SIG-M5 treated with dmso at 0.1 percent for 504 hours (cell line): ENCODE results near the gene PGLYRP3.
A peak's percentile ranks its signal among the peaks of the same experiment; 100 is the strongest.
"Not testable (repeated sequence)": the region's sequence is repeated elsewhere in the genome, so short reads cannot be mapped to it uniquely, and the experiment has no call there.

Experiments used
- DNase-seq: peaks from one replicate; lab custom pipeline; 2025; ENCODE audit not compliant: unreplicated experiment; lab: John Stamatoyannopoulos, UW

PGLYRP3 gene

DNA sequence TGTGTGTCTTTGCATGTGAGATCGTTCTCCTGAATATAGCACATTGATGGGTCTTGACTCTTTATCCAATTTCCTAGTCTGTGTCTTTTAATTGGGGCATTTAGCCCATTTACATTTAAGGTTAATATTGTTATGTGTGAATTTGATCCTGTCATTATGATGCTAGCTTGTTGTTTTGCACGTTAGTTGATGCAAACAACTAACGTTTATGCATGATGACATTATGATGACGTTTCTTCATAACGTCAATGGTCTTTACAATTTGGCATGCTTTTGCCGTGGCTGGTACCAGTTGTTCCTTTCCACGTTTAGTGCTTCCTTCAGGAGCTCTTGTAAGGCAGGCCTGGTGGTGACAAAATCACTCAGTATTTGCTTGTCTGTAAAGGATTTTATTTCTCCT, 5.4 kb upstream of the PGLYRP3 start:
- DNase-seq = not testable (repeated sequence)

DNA sequence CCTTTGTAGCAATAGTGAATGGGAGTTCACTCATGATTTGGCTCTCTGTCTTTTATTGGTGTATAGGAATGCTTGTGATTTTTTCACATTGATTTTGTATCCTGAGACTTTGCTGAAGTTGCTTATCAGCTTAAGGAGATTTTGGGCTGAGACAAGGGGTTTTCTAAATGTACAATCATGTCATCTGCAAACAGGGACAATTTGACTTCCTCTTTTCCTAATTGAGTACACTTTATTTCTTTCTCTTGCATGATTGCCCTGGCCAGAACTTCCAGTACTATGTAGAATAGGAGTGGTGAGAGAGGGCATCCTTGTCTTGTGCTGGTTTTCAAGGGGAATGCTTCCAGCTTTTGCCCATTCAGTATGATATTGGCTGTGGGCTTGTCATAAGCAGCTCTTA, 3.3 kb upstream of the PGLYRP3 start:
- DNase-seq = not testable (repeated sequence)

DNA sequence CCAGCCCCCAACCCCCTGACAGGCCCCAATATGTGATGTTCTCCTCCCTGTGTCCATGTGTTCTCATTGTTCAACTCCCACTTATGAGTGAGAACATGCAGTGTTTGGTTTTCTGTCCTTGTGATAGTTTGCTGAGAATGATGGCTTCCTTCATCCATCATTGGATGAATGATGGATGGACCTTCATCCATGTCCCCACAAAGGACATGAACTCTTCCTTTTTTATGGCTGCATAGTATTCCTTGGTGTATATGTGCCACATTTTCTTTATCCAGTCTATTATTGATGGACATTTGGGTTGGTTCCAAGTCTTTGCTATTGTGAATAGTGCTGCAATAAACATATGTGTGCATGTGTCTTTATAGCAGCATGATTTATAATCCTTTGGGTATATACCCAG, 1.6 kb upstream of the PGLYRP3 start:
- not testable (repeated sequence) for DNase-seq

DNA sequence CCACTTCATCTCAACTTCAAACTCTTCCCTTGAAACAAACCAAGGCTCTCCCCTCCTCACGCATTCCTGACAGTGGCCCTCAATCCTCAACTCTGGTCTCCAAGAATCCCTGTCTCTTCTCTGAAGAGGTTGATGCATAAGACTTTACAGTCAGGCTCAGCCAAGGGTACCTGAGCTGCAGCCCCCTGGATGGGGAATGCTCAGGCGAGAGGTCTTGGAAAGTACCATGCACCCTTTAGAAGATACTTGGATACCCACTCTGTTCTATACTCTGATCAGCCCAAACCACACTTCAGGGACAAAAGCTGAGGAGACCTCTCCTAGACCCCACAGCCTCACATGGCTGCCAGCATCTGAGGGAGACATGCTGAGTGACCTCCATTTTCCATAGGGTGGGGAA, 536 bp upstream of the PGLYRP3 start:
- DNase-seq = no peak

DNA sequence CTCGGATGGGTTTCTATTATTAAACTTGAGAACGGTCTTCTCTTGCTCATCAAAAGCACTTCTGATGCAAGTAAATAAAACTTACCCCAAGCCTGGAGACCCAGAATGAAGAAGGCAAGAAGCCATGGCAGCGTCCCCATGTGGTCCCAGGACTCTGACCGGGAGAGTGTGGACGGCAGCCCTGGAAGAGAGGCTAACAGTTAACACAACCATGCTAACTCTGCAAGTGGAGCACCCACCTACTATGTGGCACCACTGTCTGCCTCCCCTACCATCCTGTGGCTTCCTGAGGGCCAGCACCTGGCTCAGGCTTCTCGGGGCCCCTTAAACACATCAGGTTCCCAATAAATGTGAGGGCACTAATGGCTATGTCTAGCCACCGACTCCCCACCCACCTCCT, 2.2 kb downstream of the PGLYRP3 start:
- DNase-seq = no peak

DNA sequence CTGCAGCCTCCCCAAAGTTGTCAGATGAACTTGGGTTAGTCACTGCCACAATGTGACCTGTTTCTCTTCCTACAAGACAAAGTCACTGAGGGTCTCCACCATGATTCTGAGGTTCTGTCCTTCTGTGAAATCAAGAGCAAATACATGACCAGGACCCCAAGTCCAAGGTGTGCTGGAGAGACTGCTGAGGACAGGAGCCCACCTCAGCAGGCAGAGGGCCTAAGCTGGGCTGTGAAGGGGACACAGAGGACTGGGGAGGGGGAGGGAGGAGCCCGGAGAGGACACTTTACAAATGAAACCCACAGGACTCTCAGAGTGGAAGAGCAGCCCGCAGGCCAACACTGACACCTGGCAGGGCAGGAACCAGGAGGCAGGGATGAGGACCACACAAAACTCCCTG, 3.3 kb downstream of the PGLYRP3 start:
- DNase-seq = no peak

DNA sequence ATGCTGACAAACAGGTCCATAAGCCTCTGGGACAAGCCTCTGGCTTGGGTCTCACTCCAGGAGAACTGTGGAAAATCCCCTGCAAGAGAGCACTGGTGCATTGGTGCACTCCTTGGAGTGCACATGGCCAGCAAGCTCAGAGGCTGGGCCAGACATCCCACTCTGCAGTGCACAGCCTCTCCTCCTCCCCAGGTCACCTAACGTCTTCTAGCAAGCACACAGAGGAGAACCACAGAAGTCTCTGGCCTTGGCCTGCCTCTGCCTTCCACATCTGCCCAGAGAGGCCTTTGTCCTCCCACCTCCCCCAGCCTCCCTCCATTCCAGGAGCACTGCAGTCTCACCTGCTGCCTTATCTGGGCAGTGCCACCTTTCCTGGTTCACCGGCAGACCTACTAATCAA, 4.2 kb downstream of the PGLYRP3 start:
- DNase-seq = no peak

DNA sequence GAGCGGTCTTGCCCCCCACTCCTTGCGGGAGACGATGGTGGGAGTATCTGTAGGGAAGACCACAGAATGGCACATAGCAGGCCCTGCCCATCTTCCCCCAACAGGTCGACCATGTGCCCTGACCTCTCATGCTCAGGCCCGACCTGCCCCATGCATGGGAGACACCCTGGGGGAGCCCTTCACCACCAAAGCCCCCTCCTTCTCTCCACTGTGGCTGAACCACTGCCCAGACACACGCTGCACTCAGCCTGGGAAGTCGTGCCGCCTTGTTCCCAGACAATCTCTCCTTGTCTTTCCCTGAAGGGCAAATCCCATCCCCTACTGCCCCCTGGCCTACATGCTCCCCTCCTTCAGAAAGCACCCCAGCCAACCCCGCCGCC, 5.5 kb downstream of the PGLYRP3 start:
- no peak for DNase-seq

DNA sequence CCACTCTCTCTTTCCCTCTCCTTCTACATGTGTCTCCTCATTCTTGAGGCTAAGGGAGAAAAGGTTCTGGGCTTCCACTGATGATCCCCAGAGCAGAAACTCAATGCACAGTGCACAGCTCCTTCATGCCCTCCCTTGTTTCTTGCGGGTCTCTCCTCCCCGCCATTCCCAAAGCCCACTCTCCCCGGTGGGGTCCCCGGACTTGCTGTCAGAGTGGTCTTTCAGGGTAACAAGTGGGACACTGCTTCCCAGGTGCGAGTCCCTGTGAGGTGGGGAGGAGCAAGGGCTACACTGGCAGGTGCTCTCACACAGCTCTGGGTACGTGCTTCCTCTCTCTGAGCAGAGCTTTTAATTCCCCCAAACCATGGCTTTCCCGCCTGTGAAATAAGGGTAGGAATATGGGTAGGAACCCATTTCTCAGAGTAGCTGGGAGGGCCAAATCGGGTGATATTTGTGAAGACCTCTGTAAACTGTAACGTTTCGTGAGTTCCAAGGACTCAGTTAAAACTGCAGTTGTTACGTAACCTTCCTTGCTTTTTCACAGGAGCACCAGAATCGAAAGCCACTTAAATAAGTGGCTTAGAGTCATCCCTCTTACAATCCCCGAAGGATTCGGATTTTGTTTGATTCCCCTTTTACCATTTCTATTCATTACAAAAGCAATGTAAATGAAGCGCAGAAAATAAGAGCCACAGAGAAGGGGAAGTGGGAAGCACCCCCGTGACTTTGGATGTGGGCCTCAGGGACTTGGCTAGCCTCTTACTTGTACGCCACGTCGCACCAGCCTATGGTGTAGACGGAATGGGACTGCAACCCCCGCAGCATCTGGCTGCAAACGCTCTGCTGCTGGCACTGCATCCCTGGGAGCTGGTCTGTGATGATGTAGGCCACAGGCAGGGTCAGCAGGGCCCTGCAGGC, 6.2 kb downstream of the PGLYRP3 start:
- peak; percentile 43 for DNase-seq

DNA sequence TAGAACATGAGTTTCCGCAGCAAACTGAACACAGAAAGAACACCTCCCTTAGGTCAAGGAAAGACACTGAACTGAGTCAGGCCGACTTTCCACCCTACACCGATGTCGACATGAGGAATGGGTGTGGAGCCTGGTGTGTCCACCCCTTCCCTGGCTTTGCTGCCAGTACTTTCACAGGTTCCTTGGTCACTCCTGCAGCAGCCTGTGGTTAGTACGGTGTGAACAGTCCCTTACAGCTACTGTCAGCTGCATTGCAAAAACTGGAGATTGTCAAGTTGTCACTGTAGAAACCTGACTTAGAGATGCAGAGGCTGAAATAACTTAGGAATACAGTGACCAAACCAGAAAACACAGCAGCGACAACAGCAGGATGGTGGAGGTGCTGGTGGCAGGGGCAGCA, 7.1 kb downstream of the PGLYRP3 start:
- DNase-seq = no peak

DNA sequence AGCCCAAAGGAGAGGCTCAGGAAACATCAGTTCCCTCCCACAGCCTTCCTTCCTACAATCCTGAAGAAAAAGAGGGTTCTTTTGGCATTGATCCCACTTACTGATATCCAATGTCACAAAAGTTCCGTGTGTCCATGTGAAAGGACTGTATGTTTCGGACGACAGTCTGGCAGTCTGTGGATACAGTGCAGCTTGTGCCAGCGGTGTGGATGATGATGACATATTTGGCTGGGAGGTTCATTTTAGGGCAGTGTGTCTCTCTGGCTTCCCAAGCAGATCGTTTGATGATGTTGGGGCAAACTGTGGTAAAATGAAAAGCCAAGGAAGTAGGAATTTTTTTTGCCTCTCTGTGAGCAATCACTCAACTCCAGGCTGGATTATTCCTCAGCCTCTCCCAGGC, 10.4 kb downstream of the PGLYRP3 start:
- DNase-seq = no peak

DNA sequence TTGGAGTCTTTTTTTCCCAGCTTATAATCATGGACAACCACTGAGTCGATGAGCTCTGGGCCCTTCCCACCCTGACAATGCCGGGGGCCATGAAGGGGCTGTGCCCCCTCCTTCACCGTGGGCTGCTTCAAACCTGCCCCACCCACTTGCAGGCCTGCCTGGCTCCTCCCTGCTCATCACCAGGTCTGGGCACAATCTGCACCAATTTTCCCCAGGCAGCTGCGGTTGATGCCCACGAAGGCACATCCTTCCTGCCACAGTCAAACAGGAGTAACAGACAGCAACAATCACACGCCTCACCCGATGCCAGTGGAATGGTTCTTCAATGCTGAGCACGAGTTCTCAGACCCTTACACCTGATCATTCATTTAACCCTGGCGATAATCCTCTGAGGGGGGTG, 18.9 kb downstream of the PGLYRP3 start:
- no peak for DNase-seq

DNA sequence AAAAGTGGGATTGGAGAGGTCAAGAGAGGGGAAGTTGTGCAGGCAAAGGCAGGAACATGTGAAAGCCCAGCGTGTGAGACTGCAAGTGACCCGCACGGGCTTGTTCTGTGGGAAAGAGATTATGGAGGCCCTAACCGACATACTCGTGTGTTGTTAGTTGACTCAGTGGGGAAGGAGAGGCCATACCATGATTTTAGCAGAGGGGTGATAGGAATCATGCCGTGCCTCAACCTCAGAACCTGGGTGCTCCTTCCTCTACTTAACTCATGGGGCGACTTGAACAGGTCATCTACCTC, 19.3 kb downstream of the PGLYRP3 start:
- no peak for DNase-seq

DNA sequence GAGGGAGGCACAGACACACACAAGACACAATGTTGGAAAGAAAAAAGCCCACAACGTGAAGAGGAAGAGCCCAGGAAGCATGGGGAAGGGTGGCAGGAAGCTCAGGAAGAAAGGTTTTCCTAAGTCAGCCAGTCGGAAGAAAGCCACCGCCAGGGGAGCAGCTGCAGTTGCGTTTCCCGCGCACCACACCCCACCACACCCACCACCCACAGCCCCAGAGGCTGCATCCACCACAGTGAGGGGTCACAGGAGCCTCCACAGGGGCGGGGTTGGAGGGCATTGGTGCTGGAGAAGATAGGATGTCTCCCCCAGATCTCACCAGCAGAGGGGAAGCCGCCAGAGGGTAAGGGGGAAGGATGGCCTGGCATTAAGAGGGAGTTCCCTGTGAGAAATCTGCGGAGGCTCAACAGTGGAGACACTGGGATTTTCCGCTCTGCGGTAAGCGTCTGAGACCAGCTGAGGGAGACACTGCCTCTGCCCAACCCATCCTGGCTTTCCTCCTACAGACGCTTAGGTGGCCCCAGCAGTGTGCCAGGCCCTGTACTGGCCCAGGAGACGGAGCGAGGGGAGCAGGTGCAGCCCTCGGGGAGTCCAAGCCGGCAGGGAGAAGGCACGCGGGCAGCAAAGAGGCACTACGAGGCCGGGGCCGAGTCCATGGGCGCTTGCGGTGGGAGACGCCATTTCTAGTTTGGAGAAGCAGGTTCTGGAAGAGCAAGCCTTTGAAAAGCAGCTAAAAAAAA, 19.8 kb downstream of the PGLYRP3 start:
- no peak for DNase-seq

DNA sequence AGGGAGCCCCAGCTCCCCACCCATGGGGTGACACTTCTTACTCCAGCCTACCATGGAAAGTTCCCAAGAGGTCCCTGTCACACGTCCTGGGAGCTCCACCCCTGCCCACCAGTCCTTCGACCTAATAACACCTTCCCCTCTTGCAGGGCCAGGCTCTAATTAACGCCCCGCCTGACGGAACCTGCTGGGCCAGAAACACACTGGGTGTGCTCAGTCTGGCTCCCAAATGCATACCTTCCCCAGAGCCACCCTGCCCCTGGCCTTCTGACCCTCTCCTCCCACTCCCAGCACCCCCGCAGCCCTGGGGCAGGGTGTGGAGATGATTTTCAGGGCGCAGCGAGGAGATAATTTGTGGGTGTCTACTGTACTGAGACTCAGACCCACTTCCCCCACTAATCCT, 20.6 kb downstream of the PGLYRP3 start:
- no peak for DNase-seq

DNA sequence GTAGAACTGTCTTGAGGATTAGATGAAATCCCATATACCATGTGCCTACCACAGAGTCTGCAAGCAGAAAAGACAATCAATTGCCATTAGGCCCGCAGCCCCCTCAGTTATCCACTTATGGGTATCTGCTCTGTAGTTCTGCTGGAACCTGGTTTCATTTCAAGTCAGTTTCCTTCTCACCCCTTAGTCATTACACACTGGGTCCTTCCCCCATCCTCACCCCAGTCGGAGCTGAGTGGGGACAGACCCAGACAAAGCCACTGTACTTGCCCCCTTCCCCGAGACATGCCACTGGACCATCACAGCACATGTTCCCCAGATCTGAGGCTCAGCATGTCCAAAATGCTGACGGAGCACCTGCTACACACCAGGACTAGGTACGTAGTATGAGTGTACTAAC, 21.2 kb downstream of the PGLYRP3 start:
- DNase-seq = no peak

DNA sequence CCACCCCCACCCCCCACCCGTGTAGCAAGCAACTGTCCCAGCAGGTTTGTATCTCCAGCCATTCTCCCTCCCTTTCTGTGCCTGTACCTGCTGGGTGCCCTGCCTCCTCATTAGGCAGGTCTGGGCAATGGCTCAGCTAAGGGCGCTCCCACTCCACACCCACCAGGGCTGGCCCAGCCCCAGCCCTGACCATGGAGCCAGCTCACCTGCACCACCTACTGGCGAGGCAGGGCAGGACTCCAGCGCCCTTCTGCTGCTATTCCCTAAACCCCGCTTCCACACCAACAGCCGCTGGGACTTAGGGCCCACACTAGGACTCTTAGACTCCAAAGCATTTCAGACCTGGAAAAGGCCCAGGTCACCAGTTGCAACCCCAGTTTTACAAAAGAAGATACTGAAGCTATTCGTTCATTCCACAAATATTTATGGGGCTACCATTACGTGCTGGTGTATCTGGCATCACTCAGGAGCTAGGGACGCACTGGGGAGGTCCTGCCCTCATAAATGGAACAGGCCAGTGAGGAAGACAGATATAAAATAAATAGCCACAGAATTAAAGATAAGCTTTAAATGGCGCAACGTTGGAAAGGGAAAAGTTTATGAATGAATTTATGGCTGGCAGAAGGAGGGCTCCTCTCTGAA, 24.0 kb downstream of the PGLYRP3 start:
- DNase-seq = peak; percentile 4

DNA sequence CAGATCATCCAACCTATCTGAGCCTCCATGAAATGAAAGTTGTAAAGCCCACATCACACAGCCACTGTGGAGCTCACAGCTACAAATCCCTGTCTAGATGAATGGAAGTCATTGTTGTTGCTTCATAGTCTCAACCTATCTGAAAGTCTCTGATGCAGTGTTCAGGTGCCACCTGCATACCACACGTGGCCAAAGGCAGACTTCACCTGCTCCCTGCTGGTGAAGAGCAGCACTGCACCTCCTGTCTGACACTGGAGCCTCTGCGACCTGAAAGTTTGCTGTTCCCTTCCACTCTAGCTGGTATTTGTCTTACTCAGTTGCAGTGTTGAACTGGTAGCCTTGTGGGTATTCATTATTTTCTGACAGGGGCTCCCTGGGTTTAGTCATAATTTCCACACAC, 34.9 kb downstream of the PGLYRP3 start:
- DNase-seq = peak; percentile 41

DNA sequence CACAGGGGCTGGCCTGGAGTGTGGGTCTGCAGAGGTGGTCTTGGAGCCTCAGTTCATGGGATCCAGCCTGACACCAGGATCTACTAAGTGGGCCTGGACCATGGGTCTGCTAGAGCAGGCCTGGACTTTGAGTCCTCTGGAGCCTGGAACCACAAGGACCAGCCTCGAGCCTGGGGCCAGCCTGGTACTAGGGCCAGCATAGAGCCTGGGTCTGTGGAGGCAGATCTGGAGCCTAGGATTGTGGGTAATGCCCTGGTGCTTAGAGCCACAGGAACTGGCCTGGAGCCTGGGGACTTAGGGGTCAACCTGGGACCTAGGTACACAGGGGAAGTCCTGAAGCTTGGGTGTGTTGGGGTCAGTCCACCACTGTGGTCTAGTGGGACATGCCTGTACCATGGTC, 40.6 kb downstream of the PGLYRP3 start:
- no peak for DNase-seq

DNA sequence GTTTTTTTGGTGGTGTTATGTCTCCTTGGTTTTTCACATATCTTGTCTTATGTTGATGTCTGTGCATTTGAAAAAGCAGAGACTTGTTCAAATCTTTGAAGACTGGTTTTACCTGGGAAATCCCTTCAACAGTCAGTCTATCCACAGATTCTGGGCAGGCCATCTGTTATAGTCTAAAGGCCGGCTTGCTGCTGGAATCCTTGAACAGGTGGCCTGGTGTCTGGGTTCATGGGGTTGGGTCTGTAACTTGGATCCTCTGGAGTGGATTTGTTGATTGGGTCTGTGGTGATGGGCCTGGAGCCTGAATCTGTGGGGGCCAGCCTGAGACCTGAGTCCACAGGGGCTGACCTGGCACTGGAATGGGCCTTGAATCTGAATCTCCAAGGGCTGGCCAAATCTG, 41.0 kb downstream of the PGLYRP3 start:
- no peak for DNase-seq

DNA sequence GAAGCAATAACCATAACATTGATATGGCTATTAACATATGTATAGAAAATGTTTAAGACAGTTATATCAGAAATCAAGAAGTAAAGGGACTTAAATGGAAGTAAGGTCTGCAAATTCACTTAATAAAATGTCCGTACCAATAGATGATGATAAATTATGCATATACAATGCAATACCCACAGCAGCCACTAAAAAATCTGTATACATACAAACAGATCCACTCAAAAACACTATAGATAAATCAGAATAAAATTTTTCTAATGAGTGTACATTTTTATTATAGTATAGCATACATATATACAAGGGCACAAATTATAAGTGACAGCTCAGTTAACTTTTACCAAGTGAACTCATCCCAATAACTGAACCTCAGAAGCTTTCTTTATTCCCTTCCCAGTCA, 47.3 kb downstream of the PGLYRP3 start:
- no peak for DNase-seq

DNA sequence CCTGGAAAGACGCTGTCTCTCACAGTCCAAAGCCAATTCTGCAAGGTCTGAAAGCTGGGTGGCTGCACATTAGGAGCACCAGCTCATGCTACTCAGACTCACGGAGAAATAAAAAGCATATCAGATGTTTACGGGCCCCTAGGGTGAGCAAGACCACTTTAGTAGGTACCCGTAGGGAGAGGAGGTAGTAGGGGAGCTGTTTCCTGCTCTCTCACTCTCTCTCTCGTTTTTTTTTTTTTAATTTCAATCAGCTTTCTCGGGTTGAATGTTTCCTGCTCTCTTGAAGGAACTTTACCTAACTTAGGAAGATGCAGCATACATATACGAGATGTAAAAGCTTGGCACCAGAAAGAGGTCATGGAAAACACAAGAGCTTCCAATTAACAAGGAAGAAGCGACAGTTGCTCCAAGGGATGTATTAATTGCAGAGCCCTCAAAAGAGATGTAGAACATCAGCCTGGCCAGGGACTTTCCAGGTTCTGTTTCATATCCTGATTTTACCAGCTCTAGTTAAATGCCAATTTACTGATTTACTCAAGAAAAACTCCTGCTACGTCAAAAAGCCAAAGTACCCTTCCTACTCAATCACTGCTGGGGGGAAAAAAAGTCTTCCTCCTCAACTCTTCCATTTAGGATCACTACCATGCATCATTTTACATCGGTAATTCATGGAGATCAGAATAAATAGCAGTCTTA, 50.1 kb downstream of the PGLYRP3 start:
- no peak for DNase-seq
